Nephron progenitor cell (in vitro differentiated cells): ENCODE data around the gene TDRD12.

Experiments
- DNase-seq: peaks from one replicate; pipeline ENCODE4 v3.0.0; 2021
- H3K27ac Mint-ChIP-seq: 2 replicates; pipeline ENCODE4 v1.8.0; 2021; ENCODE audit warnings: mild to moderate bottlenecking, moderate library complexity, mixed read lengths
- H3K27me3 Mint-ChIP-seq: 2 replicates; pipeline ENCODE4 v1.8.0; 2021; ENCODE audit warnings: mild to moderate bottlenecking, low read depth, mixed read lengths; ENCODE audit not compliant: poor library complexity
- H3K36me3 Mint-ChIP-seq: 2 replicates; pipeline ENCODE4 v1.8.0; 2021; ENCODE audit warnings: low read depth, mixed read lengths
- H3K4me1 Mint-ChIP-seq: 2 replicates; pipeline ENCODE4 v1.8.0; 2021; ENCODE audit warnings: mixed read lengths
- H3K4me3 Mint-ChIP-seq: 2 replicates; pipeline ENCODE4 v1.8.0; 2021; ENCODE audit warnings: mild to moderate bottlenecking, moderate library complexity, mixed read lengths
- H3K9me3 Mint-ChIP-seq: 2 replicates; pipeline ENCODE4 v1.8.0; 2021; ENCODE audit warnings: mild to moderate bottlenecking, moderate library complexity, mixed read lengths
- TF ChIP-seq, protein P1 (sequence below): fragments of 200-600 bp; sonication (generic); IDR thresholded peaks from 2 replicates; pipeline ENCODE4 v1.5.0; 2021; ENCODE audit warnings: antibody characterized with exemption

The TDRD12 gene

DNA sequence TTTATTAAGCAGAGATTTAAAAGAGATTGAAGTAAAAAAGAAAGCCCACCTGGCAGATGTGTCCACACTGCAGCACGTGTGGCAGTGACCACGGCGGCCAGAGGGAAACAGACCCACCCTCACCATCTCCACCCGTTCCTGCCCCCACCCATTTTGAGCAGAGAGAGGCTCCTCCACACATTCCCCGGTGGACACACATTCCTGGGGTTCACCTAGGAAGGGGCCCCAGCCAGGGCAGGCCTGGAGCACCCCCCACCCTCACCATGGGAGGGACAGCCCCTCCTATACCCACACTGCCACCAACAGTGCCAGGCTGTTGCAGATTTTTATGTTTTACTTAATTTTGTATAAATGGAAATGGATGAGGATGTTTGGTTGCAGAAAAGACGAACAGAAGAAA lies 95.1 kb downstream of the TDRD12 start:
- Mint-ChIP-seq H3K4me1 (peaks cover 45% of the 10 kb centered on the region), H3K36me3 (no peaks in the 10 kb centered on the region), H3K27me3 (peaks cover 9% of the 10 kb centered on the region), H3K9me3 (no peaks in the 10 kb centered on the region), H3K27ac (no peak overlapping the region), H3K4me3 (no peak overlapping the region)
- TF ChIP-seq, protein P1, sequence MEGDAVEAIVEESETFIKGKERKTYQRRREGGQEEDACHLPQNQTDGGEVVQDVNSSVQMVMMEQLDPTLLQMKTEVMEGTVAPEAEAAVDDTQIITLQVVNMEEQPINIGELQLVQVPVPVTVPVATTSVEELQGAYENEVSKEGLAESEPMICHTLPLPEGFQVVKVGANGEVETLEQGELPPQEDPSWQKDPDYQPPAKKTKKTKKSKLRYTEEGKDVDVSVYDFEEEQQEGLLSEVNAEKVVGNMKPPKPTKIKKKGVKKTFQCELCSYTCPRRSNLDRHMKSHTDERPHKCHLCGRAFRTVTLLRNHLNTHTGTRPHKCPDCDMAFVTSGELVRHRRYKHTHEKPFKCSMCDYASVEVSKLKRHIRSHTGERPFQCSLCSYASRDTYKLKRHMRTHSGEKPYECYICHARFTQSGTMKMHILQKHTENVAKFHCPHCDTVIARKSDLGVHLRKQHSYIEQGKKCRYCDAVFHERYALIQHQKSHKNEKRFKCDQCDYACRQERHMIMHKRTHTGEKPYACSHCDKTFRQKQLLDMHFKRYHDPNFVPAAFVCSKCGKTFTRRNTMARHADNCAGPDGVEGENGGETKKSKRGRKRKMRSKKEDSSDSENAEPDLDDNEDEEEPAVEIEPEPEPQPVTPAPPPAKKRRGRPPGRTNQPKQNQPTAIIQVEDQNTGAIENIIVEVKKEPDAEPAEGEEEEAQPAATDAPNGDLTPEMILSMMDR, result no peak
- no peak for DNase-seq

DNA sequence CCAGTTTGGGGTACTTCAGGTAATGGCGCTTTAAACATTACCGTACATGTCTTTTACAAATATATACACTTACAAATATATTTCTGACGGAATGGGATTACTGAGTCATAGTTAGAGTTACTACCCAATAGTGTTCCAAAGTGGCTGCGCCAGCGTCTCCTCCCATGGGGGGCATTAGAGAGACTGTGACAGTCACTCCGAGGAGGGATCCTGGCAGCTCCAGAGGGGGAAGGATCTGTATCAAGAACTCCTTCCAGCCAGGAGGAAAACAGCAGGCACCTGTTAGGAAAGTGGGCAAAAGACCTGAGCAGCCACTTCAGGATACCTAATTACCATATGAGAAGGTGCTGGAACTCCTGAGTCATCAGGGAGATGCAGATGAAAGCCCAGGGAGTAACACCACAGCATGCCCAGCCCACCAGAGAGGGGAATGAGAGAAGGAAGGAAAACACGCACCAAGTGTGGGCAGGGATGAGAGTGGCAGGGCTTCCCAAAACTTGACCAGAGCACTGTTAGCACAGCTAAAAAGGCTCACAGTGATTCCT lies 97.1 kb downstream of the TDRD12 start:
- peaks cover 59% of the 10 kb centered on the region for H3K4me1 Mint-ChIP-seq
- no peaks in the 10 kb centered on the region for H3K9me3 Mint-ChIP-seq
- peaks cover 16% of the 10 kb centered on the region for H3K27me3 Mint-ChIP-seq
- TF ChIP-seq, protein P1, result no peak
- peak overlapping the region; percentile 93 for H3K27ac Mint-ChIP-seq
- H3K4me3 Mint-ChIP-seq, result no peak overlapping the region
- DNase-seq, result no peak
- no peaks in the 10 kb centered on the region for H3K36me3 Mint-ChIP-seq

DNA sequence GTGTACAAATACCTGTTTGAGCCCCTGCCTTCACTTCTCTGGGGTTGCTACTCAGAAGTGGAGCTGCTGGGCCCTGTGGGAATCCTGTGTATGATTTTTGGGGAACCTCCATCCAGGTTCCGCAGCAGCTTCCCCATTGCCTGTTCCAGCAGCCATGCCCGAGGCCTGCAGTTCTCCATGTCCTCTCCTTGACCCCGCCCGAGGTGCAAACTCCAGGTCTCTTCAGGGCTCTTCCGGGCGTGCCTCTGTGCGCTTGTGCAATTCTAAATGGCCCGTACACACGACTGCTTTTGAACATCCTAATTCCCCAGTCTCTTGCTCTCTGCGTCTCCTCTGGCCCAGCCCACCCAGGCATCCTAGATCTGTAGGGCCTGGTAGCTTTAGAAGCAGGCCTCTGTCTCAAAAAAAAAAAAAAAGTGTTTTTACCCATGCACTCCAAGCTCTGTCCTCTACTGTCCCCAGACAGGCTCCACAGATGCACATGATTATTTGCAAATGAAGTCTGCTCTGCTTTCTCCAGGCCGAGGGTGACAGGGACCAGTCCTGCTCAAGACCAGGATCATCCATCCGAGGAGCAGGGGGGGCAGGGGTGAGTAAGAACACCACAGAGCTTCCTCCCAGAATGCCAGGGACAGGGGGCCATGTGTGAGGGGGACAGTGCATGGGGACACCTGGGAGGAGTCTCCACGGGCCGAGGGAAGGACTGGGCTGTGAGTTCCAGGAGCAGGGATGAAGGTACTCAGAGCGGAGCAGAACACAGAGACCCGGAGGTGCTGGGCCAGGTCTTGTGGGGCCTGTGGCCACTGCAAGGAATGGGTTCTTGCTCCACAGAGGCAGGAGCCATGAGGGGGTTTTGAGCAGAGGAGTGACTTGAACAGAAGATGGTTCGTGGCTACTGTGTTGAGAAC lies 98.3 kb downstream of the TDRD12 start:
- Mint-ChIP-seq H3K36me3 (no peaks in the 10 kb centered on the region), H3K9me3 (no peaks in the 10 kb centered on the region), H3K4me3 (no peak overlapping the region), H3K27ac (no peak overlapping the region), H3K27me3 (peaks cover 16% of the 10 kb centered on the region), H3K4me1 (peaks cover 59% of the 10 kb centered on the region)
- TF ChIP-seq, protein P1, result no peak
- no peak for DNase-seq

DNA sequence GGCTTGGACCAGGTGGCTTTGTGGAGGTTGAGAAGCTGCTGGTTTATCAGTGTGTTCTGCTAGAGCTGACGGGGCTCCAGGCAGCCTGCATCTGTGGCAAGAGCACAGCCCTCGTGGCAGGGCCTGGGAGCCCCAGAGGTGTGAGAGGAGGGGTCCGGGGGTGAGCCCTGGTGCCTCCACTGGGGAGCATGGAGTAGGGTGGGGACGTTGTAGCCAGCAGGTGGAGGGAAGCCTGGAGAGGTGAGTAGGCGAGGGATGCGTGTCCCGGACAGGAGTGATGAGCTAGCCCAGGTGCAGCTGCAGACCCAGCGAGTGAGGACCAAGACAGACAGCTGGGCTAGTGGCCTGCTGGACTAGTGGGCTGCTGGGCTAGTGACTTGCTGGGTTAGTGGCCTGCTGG lies 99.0 kb downstream of the TDRD12 start:
- Mint-ChIP-seq H3K9me3 (no peaks in the 10 kb centered on the region), H3K4me3 (no peak overlapping the region), H3K36me3 (no peaks in the 10 kb centered on the region), H3K4me1 (peaks cover 65% of the 10 kb centered on the region), H3K27me3 (peaks cover 16% of the 10 kb centered on the region), H3K27ac (no peak overlapping the region)
- TF ChIP-seq, protein P1, result no peak
- no peak for DNase-seq

- DNase-seq, result no peak
- Mint-ChIP-seq H3K36me3 (no peaks in the 10 kb centered on the region), H3K27ac (no peak overlapping the region), H3K27me3 (peaks cover 16% of the 10 kb centered on the region), H3K4me1 (peaks cover 67% of the 10 kb centered on the region), H3K4me3 (no peak overlapping the region), H3K9me3 (no peaks in the 10 kb centered on the region)
- TF ChIP-seq, protein P1, result no peak
Observed at GRCh38 chr19:32819419-32820400, 100.1 kb downstream of the TDRD12 start.
